SW480 (cell line): Measurements from ENCODE around the gene UROS.
A peak's percentile ranks its signal among the peaks of the same experiment; 100 is the strongest.

ENCODE experiments used
- DNase-seq: peaks from one replicate; pipeline ENCODE4 v3.0.0-alpha.2; 2016; ENCODE audit warnings: low spot score

Gene UROS

DNA sequence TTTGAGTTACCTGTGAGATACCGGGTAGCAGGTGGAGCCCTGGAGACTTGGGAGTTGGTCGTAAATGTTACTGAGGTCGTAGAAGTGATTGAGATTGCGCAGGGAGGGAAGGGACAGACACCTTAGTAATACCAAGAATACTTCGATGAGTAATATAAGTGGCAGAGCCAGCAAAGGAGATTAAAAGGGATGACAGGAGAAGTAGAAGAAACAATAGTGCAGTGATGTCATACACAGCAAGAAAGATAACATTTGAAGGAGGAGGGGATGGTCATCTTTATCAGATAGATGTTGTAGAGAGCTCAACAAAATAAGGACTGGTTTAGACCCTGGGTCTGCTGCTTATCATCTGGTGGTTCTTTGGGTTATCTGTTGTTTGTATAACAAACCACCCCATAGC lies 5.3 kb upstream of the UROS start:
- no peak for DNase-seq

- no peak for DNase-seq
Measured at GRCh38 chr10:125827133-125827532, 4.1 kb upstream of the UROS start.

GRCh38 chr10:125824736-125825135 lies 1.7 kb upstream of the UROS start:
- DNase-seq: peak; percentile 14

- DNase-seq: peak; percentile 5
Measured at GRCh38 chr10:125823663-125824251, 699 bp upstream of the UROS start.

DNA sequence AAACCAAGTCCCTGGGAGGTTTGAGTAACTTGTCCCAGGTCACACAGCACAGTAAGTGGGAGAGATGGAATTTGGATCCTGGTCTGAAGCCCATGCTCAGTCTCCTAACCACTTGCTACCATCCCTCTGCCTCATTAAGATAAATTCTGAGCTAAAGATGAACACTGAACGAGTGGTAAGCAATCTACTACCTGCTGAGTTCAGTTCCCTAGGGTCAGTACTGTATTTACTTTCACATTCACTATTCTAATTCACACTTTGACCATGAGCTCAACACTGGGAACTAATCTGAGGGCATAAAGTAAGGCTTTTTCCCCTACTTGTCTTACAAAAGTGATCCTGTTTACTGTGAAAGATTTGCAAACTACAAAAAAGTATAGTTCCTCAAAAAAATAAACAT lies 2.4 kb downstream of the UROS start:
- no peak for DNase-seq

DNA sequence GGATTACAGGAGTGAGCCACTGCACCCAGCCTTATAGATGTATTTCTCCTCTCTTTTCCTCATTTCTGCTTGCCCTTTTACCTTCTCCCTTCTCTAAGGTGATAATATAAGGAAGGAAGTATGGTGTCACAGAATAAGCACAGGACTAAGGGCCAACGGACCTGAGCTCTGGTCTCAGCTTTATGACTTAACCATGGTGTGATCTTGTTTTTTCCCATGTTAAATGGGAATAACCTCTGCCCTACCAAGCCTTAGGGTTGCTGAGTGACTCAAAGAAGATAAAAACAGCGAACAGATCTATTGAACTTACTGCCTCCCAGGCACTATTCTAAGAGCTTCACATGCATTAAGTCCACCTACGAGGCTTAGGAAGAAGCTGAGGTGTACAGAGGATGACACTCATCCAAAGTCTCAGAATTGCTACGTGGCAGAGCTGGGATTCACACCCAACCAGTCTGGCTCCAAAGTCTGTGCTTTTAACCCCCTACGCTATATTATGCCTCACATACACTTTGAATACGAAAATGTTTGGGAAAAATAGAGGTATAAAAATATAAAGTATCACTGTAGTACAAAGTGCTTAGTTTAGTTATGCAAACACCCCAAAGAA lies 5.6 kb downstream of the UROS start:
- DNase-seq: no peak

GRCh38 chr10:125816548-125816947 lies 6.5 kb downstream of the UROS start:
- DNase-seq: no peak

DNA sequence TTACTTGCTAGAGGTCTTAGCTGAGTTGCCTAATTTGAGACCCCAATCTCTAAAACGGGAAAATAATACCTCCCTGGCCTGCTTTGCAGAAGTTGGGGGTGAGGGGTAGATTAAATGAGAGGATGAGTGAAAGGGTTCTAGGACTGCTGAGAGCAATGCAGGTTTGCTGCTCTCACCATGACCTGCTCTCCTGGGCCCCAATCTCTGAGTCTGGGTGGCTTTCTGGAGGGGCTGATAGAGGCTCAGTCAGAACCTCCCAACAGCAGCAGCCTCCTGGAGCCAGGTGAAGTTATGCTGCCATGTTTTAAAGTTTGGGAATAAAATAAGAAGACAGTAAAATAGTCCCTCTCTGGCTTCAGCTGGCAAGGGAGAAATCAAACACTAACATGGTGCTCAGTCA lies 7.3 kb downstream of the UROS start:
- DNase-seq: no peak

- DNase-seq: no peak
Measured at GRCh38 chr10:125812128-125812750, 10.8 kb downstream of the UROS start.

DNA sequence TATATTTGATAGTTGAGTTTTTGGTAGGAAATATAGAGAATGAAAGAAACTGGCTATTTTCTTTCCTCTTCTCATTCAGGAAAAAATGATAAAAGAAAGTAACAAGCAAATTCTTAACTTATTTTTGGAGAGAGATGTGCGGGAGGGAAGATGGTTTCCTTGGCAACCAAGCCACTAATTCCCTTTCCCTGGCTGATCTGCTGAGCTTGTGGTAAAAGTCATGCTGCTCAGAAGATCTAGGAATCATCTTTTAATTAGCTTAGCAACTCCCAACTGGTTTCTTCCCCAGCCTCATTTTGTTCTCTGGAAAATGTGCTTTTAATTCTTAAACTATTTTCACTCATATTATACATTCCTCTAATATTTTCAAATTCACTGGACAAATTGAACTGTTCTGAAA lies 11.8 kb downstream of the UROS start:
- DNase-seq: no peak

DNA sequence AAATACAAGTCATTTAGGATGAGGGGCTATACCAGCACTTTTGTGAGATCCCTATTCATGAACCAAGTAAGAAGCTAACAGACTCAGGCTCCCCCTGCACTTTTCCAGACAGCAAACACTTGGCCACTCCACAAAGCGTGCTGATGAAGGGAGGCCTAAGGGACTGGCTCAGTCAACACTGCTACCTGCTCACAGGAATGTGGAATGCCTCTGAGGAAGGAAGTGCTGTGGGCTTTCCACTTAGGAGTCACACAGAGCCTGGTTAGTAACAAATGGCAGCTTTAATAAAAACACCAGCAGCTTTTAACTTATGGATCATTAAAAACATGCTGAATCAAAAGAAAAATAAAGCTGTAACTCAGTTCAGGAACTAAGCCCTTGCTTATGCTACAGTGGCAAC lies 15.0 kb downstream of the UROS start:
- DNase-seq: no peak

DNA sequence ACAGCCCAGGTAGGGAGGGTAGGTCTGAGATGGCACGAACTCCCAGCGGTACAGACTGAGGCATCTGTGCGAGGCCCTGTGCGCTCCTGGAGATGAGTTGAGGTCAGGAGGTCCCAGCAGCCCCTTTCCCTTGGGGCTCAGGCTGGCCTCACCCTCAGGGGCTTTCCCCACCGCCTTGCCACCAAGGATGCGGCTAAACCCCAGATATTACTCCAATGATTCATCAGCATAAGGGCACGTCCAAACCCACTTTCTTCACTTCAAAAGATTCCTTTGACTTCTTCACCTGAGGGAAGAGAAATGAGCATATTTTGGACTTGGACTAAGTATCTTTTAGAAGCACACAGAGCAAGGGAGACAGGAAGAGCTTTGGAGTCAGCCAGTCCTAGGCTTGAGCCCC lies 20.3 kb downstream of the UROS start:
- no peak for DNase-seq

DNA sequence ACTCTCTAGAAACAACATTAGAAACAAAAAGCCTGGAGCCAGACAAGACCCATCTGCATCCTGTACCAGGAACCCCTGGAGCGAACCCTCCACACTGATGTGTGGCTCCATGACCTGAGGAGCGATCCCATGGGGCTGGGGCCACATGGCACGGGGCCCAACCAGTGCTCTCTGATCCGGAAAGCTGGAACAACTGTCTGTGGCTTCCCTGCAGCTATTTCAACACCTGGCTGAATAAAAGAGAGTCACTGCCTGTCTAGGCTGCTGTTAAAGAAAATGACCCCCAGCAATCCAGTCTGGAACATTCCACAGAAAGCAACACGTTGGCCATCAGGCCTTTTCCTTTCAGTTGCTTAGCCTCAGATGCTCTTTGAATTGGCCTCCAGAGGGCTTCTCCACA lies 20.9 kb downstream of the UROS start:
- DNase-seq: no peak

- no peak for DNase-seq
Measured at GRCh38 chr10:125801574-125801973, 21.5 kb downstream of the UROS start.

DNA sequence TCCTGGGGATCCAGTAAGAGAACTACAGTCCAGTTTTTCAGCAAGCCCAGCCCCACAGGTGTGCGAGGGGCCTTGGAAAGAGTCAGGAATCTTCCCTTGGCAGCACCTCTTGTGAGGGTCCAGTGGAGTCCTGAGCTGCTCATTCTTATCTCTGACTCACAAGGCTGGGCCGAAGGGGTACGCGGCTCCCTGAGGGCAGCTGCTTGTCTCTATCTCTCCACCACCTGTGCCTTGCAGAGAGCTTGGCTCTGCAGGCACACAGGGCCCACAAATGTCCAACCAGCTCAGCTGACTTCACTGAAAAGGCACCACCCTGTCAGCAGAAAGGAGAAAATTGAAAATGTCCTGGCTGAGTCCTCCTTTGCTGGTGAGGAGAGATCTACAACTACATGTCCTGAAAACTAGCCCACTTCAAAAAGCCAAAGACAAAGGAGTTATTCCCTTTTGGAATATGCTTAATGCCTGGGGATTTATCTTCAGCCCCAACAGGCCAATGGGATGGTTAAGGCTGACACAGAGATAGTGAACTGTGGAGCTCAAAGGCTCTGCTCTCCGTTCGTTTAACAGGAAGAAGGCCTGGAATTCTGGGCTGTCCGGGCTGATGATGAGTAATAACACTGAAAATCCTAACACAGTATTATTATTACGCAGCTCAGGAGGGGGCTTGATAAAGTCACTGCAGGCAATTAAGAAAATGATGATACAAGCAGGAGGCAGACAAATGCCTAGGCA lies 23.4 kb downstream of the UROS start:
- no peak for DNase-seq

DNA sequence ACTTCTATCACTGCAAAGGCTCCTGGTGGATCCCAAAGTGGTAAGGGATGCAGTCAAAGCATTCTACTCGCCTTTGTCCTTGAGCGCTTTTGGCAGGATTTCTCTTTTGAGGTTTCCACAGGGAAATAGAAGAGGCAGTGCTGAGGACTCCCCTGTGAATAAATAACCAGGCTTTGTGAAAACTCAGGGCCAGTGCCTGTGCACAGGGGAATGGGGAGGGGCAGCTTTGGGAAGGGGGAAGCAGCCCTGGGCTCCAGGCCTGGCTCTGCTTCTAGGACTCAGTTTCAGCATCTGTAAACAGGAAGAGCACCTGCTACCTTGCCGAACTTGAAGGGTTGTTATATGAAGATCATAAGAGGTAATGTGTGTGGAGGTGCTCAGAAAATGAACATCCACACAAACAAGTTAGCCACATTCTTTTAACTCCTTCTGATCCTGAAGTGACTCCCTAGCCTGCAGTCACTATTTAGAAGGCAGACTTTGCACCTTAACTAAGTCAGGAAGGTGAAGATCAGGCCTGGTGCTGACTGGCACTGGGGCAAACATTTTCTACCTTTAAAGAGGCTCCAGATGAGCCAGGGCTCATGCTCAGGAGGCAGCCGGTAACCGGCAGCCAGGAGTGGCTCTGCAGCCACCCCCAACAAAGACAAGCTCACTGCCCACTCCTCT lies 24.9 kb downstream of the UROS start:
- DNase-seq: no peak

DNA sequence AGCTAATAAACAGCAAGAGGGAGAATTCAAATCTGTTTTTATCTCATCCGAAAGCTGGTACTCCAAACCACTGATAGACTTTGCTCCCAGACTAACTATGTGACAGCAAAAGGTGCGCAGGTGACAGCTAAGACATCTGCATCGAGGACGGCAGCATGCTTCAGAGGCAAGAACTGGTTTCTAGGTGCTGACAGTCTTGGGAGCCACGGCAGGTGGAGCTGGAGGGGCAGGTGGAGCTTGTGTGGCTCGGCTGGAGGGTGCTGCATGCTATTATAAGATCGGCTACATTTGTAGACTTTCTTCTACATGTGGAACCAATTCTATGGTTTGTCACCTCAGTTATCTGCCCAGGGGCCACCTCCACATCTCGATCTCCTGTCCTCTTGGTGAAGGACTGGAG lies 25.6 kb downstream of the UROS start:
- no peak for DNase-seq

- DNase-seq: no peak
Measured at GRCh38 chr10:125795637-125796190, 27.3 kb downstream of the UROS start.

DNA sequence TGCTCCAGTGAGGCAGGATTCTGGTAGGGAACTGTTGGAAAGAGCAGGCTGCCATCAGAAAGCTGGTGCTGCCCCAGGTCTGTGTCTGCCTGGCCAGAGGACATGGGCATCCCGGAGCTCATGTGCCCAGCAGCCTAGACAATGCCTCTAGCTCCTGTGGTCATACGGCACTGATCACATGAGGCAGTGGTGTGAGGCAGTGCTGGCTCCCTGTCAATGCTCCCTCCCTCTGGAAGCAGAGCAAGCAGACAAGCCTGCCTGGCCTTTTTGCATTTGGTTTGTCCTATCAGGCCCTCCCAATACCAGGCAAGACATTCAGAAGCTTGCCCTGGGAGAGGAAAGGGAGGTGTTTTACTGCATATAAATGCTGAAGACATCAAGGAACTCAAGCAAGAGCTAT lies 27.9 kb downstream of the UROS start:
- DNase-seq: no peak

- DNase-seq: no peak
Measured at GRCh38 chr10:125792342-125793300, 30.4 kb downstream of the UROS start.
